ENCODE results near the gene ADH1C.
"Not testable (repeated sequence)": the region's sequence is repeated elsewhere in the genome, so short reads cannot be mapped to it uniquely, and the experiment has no call there.

Gene ADH1C

GRCh38 chr4:99352602-99353537, at the start of gene ADH1C:
Gene ADH1C, minus strand, starts transcription at chr4:99352746. Its CDS starts 71 bp downstream, at chr4:99352675.
- no peak for DNase-seq (ENCODE audit: low read depth, low spot score)

GRCh38 chr4:99400831-99401230, 48.3 kb upstream of the ADH1C start:
- DNase-seq (ENCODE audit: low read depth, low spot score) = no peak

GRCh38 chr4:99399017-99399416, 46.5 kb upstream of the ADH1C start:
- no peak for DNase-seq (ENCODE audit: low read depth, low spot score)

- DNase-seq (ENCODE audit: low read depth, low spot score) = no peak
Measured at GRCh38 chr4:99395595-99396364, 43.2 kb upstream of the ADH1C start.

GRCh38 chr4:99394896-99395295, 42.4 kb upstream of the ADH1C start:
- DNase-seq (ENCODE audit: low read depth, low spot score) = no peak

- DNase-seq (ENCODE audit: low read depth, low spot score) = no peak
Measured at GRCh38 chr4:99390055-99390454, 37.5 kb upstream of the ADH1C start.

- DNase-seq (ENCODE audit: low read depth, low spot score) = no peak
Measured at GRCh38 chr4:99389606-99390005, 37.1 kb upstream of the ADH1C start.

GRCh38 chr4:99383833-99384392, 31.4 kb upstream of the ADH1C start:
- DNase-seq (ENCODE audit: low read depth, low spot score) = no peak

- DNase-seq (ENCODE audit: low read depth, low spot score) = no peak
Measured at GRCh38 chr4:99383399-99383798, 30.9 kb upstream of the ADH1C start.

GRCh38 chr4:99382745-99383360, 30.3 kb upstream of the ADH1C start:
- no peak for DNase-seq (ENCODE audit: low read depth, low spot score)

GRCh38 chr4:99381588-99382175, 29.1 kb upstream of the ADH1C start:
- DNase-seq (ENCODE audit: low read depth, low spot score) = no peak

- no peak for DNase-seq (ENCODE audit: low read depth, low spot score)
Measured at GRCh38 chr4:99379571-99379970, 27.0 kb upstream of the ADH1C start.

GRCh38 chr4:99378876-99379275, 26.3 kb upstream of the ADH1C start:
- no peak for DNase-seq (ENCODE audit: low read depth, low spot score)

GRCh38 chr4:99377341-99377740, 24.8 kb upstream of the ADH1C start:
- DNase-seq (ENCODE audit: low read depth, low spot score) = not testable (repeated sequence)

GRCh38 chr4:99372464-99372863, 19.9 kb upstream of the ADH1C start:
- not testable (repeated sequence) for DNase-seq (ENCODE audit: low read depth, low spot score)

GRCh38 chr4:99367817-99368216, 15.3 kb upstream of the ADH1C start:
- DNase-seq (ENCODE audit: low read depth, low spot score) = not testable (repeated sequence)

GRCh38 chr4:99366491-99366890, 13.9 kb upstream of the ADH1C start:
- no peak for DNase-seq (ENCODE audit: low read depth, low spot score)

- no peak for DNase-seq (ENCODE audit: low read depth, low spot score)
Measured at GRCh38 chr4:99362768-99363167, 10.2 kb upstream of the ADH1C start.

- DNase-seq (ENCODE audit: low read depth, low spot score) = no peak
Measured at GRCh38 chr4:99361899-99362275, 9.3 kb upstream of the ADH1C start.

GRCh38 chr4:99361268-99361898, 8.8 kb upstream of the ADH1C start:
- no peak for DNase-seq (ENCODE audit: low read depth, low spot score)
